ENCODE data around the gene SCAMP1. TPM values are rescaled to one million over a fixed set of nuclear protein-coding genes. Genes with fewer than 3 reads are reported as not detected.
A peak's percentile ranks its signal among the peaks of the same experiment; 100 is the strongest.

The SCAMP1 gene
- total and polyA plus RNA-seq, 2 of the 13 experiments (the other 11 are each of a cell fraction or from before 2014, with no cell fraction given) = 18.2 to 33.7 TPM

GRCh38 chr5:78482948-78483347, 122.5 kb downstream of the SCAMP1 start (continued):
- no peak for TF ChIP-seq ZBTB40 (IDR thresholded peaks at IDR 0.05)
- no peak for TF ChIP-seq ZBTB40 (CRISPR knock-in tag; IDR thresholded peaks at IDR 0.05)

- H3K36me3 ChIP-seq (replicated peaks in 1 of 2; ENCODE audit: control insufficient read depth in 1 of 2, insufficient read depth in 2 of 2, low read length in 2 of 2) = peaks cover 10 to 19% of the 10 kb centered on the region in 2 experiments; a peak in 4 of 5 replicates
- ChIA-PET POLR2A (interaction anchor here (1.5 kb wide), 1 partner anchor 34 kb away, joined by 4 read pairs; no protein-coding TSS in a partner anchor), CTCF (ENCODE audit: low intra/inter-chr PET ratio, low total read pairs) (no interaction called here)
- H3K27me3 ChIP-seq (ENCODE audit: control insufficient read depth in 1 of 2, insufficient read depth in 2 of 2, low read length in 2 of 2) = no peaks in the 10 kb centered on the region
- DNase-seq (ENCODE audit: low spot score) (no peak), ATAC-seq (no peak), FAIRE-seq (no peak)
- H4K20me1 ChIP-seq (ENCODE audit: insufficient read depth, low read length) = no peaks in the 10 kb centered on the region
- H3K4me3 ChIP-seq (replicated peaks in 1 of 3; ENCODE audit: insufficient read depth in 1 of 3, low read depth in 2 of 3, low read length in 3 of 3) = no peak overlapping the region
- 100% methylated on average over 3 of the region's 3 CpGs for WGBS (ENCODE audit: low lambda C conversion rate)
- no peak overlapping the region for H3K9ac ChIP-seq (ENCODE audit: insufficient read depth, low read depth, low read length)
- H3K9me3 ChIP-seq (ENCODE audit: low read length) = no peaks in the 10 kb centered on the region
- no TSS peak for BruUV-seq (replicated peaks)
- no peak overlapping the region for H3K4me2 ChIP-seq (ENCODE audit: low read depth, low read length)
- TF ChIP-seq ZNF7 (CRISPR knock-in tag; IDR thresholded peaks at IDR 0.05) (peak; percentile 76), ZNF629 (CRISPR knock-in tag; conservative IDR thresholded peaks at IDR 0.05) (no peak)
- in situ Hi-C loops (cut with HindIII; ENCODE audit: extremely low pct_ligation_motif_present, low pct_unique_long_range_greater_than_20kb) (no loop called here), intact Hi-C loops (cut with micrococcal nuclease; ENCODE audit: unreplicated experiment) (loop anchor here (5.0 kb wide), 1 partner anchor 33 kb away; no protein-coding TSS in a partner anchor)
- no peak overlapping the region for H2AFZ ChIP-seq (ENCODE audit: low read length)
- H3K27ac ChIP-seq (ENCODE audit: extremely low read length, insufficient read depth, low read length) = no peak overlapping the region
- no peaks in the 10 kb centered on the region for H3K79me2 ChIP-seq (ENCODE audit: insufficient read depth, low read length)
- no peaks in the 10 kb centered on the region for H3K4me1 ChIP-seq (ENCODE audit: insufficient read depth, low read length)
Measured at GRCh38 chr5:78483809-78484521, 123.5 kb downstream of the SCAMP1 start.

All from HepG2 (cell line).